GM12864 (cell line): ENCODE measurements around the gene NSD1.
"Not testable (repeated sequence)": the region's sequence is repeated elsewhere in the genome, so short reads cannot be mapped to it uniquely, and the experiment has no call there.

Source experiments
- DNase-seq: peaks from one replicate; pipeline ENCODE4 v3.0.0-alpha.2; 2011; ENCODE audit warnings: low read depth
- H3K4me3 ChIP-seq: 2 replicates; pipeline ENCODE4 v1.5.1; 2011; ENCODE audit warnings: mild to moderate bottlenecking, low read depth, low read length, control low read depth
- TF ChIP-seq, protein P1 (sequence below): IDR thresholded peaks from 2 replicates; pipeline ENCODE4 v1.5.1; 2011; ENCODE audit warnings: low read depth, mild to moderate bottlenecking, moderate library complexity, low read length, control low read depth, inconsistent platforms; ENCODE audit errors: missing control alignments

The NSD1 gene

GRCh38 chr5:177334781-177335700, 201.5 kb downstream of the NSD1 start:
- H3K4me3 ChIP-seq, result no peak overlapping the region
- TF ChIP-seq, protein P1, sequence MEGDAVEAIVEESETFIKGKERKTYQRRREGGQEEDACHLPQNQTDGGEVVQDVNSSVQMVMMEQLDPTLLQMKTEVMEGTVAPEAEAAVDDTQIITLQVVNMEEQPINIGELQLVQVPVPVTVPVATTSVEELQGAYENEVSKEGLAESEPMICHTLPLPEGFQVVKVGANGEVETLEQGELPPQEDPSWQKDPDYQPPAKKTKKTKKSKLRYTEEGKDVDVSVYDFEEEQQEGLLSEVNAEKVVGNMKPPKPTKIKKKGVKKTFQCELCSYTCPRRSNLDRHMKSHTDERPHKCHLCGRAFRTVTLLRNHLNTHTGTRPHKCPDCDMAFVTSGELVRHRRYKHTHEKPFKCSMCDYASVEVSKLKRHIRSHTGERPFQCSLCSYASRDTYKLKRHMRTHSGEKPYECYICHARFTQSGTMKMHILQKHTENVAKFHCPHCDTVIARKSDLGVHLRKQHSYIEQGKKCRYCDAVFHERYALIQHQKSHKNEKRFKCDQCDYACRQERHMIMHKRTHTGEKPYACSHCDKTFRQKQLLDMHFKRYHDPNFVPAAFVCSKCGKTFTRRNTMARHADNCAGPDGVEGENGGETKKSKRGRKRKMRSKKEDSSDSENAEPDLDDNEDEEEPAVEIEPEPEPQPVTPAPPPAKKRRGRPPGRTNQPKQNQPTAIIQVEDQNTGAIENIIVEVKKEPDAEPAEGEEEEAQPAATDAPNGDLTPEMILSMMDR, result no peak

DNA sequence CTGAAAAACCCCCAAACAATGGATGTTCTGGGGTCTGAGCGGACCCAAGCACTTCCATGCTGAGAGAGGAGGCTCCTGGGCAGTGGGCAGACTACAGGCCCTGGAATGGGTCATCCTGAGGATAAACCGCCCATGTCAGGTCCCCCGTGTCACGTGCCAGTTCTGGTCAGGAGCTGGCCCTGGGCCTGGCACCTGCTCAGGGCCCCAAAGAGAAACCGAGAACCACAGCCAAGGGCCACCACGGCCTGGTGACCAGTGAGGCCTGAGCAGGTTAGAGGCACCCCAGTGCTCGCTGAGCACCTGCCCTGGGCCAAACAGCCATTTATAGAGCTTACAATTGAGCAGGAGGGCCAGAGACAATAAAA, 202.1 kb downstream of the NSD1 start:
- DNase-seq, result no peak
- TF ChIP-seq, protein P1, result no peak
- H3K4me3 ChIP-seq, result no peak overlapping the region

More at GRCh38 chr5:177334781-177335700, 201.5 kb downstream of the NSD1 start:
- no peak for DNase-seq

DNA sequence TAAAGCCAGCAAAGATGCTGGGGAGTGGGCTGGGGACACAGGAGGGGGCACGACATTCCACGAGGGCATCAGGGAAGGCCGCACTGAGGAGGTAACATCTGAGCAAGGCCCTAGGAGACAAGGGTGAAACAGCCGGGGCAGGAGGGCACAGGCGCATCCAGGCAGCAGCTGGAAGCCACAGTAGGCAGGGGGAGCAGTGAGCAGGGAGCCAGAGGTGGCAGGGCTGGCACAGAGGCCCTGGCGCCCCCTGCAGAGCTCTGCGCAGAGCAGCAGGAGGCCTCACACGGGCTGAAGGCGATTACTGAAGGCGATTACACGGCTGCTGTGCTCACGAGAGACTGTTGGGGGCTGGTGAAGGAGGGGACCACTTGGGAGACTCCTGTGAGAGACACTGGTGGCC, 202.5 kb downstream of the NSD1 start:
- H3K4me3 ChIP-seq, result no peak overlapping the region
- TF ChIP-seq, protein P1, result peak; percentile 41
- DNase-seq, result no peak

DNA sequence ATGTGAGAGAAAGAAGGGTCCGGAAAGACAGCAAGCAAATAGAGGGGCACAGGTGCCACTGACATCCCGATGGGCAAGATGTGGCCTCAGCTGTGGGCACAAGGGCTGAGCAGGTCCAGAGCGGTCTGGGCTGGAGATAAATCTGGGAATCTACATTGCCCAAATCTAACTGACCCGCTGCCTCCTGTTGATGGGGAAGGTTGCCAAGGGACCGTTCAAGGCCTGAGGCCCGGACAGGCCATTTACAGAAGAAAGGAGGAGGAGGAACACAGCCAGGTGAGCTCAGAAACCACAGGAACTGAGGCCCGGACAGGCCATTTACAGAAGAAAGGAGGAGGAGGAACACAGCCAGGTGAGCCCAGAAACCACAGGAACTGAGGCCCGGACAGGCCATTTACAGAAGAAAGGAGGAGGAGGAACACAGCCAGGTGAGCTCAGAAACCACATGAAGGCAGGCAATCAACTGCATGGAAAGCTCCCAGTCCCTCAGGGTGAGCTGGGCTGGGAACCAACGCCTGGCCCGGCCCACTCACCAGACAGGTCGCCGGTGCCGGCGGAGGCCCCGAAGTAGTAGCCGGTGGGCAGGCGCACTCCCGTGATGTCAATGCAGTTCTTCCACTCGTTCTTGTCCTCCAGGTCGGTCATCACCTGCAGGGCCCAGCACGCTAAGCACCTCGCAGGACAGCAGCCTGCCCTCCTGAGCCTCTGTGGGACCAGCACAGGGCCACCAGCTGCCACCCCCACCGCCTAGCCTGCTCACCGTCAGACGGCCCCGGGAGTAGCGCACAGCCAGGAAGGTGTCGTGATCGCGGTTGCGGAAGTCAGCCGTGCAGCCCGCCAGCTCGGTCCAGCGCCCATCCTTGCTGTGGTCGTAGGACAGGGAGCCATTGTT, 203.3 kb downstream of the NSD1 start:
- DNase-seq, result no peak
- no peak overlapping the region for H3K4me3 ChIP-seq
- TF ChIP-seq, protein P1, result no peak

DNA sequence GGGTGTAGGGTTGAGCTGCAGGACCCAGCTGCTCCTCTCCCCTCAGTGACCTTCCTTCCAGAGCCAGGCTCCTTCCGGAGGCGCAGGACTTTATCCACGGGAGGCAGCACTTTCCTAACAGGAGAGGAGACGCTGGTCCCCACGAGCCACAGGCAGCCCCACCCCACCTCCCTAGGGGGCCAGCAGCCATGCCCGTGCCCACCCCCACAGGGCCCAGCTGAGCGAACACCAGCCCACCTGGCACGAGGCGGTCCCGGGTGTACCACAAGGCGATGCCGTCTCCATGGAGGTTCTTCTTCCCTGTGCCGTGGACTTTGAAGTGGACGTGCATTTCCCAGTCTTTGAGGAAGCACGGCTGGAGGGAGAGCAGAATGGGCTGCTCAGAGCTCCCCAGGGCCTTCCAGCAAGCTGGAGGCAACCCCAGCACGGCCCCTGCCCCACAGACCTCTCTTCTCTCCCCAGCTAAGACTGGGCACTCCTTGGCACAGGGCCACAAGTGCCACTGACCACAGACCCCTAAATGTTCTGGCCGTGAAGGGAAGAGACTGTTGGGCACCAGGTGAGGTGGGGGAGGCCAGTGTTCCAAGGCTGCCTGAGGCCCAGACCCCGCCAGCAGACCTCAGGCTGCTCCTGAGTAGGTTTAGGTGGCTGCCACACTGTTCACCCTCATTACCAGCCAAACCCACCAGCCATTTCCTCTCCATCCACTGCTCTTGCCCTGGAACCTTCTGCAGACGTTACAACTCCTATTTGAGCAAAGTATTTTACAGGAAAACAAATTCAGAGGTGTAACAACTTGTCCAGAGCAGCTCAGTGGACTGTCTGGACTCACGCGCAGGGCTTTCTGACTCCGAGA, 204.9 kb downstream of the NSD1 start:
- H3K4me3 ChIP-seq, result no peak overlapping the region
- TF ChIP-seq, protein P1, result no peak
- DNase-seq, result no peak

- no peak overlapping the region for H3K4me3 ChIP-seq
- TF ChIP-seq, protein P1, result no peak
- no peak for DNase-seq
These were observed 205.6 kb downstream of the NSD1 start for GRCh38 chr5:177339107-177339638.

DNA sequence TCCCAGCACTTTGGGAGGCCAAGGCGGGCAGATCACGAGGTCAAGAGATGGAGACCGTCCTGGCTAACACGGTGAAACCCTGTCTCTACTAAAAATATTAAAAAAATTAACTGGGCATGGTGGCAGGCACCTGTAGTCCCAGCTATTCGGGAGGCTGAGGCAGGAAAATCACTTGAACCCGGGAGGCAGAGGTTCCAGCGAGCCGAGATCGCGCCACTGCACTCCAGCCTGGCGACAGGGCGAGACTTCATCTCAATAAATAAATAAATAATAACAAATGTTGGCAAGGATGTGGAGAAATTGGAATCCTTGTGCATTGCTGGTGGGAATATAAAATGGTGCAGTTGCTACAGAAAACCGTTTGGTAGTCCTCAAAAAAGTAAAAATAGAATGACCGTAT, 209.4 kb downstream of the NSD1 start:
- not testable (repeated sequence) for H3K4me3 ChIP-seq, DNase-seq
